Esophagus squamous epithelium (tissue), 4 donors: ENCODE results near the gene PGS1.

Source experiments
- CTCF ChIP-seq, 6 experiments: fragments of 450-650 bp in 4 of 6; fragments of 200-600 bp in 2 of 6; sonication (generic) in 2 of 6; IDR thresholded peaks; one replicate each; pipeline ENCODE4 v1.5.1; 2016 to 2019; ENCODE audit warnings: antibody characterized with exemption in 6 of 6, mild to moderate bottlenecking in 4 of 6, moderate library complexity in 4 of 6
- POLR2A ChIP-seq, 4 donors: fragments of 450-650 bp; IDR thresholded peaks; one replicate each; pipeline ENCODE4 v1.6.1; 2017; ENCODE audit warnings: antibody characterized with exemption in 4 of 4, mild to moderate bottlenecking in 4 of 4, moderate library complexity in 3 of 4

GRCh38 chr17:78459696-78460095 lies 81.2 kb downstream of the PGS1 start:
- TF ChIP-seq POLR2A (IDR thresholded peaks at IDR 0.05) (no peak), CTCF (IDR thresholded peaks at IDR 0.05) (no peak)
